Naive thymus-derived CD4-positive, alpha-beta T cell (primary cell): ENCODE data around the gene PSMD2. TPM values are rescaled to one million over a fixed set of nuclear protein-coding genes. Genes with fewer than 3 reads are reported as not detected.
A peak's percentile ranks its signal among the peaks of the same experiment; 100 is the strongest.
"Not testable (repeated sequence)": the region's sequence is repeated elsewhere in the genome, so short reads cannot be mapped to it uniquely, and the experiment has no call there.

Experiments
- ATAC-seq: fragments of 150-1000 bp; cut with Tn5 transposase; 2 replicates; pipeline ENCODE4 v1.10.0; 2021; ENCODE audit warnings: mild to moderate bottlenecking, moderate library complexity
- CTCF ChIA-PET: fragments of 350-600 bp; sonication (Branson Sonifier 250); formaldehyde crosslinking; loops from one replicate; lab custom pipeline; 2021; ENCODE audit warnings: antibody characterized with exemption; lab: Charles Lee
- POLR2A ChIA-PET: fragments of 350-600 bp; sonication (Branson Sonifier 250); formaldehyde crosslinking; loops from one replicate; lab custom pipeline; 2021; ENCODE audit warnings: antibody characterized with exemption, inconsistent platforms; lab: Charles Lee
- DNase-seq, 9 donors: peaks; one replicate each; pipeline versions ENCODE4 v3.0.0 to v3.0.0-alpha.2; 2020 to 2022; ENCODE audit warnings: mixed read lengths in 1 of 9
- H3K27ac ChIP-seq: one replicate; pipeline ENCODE4 v1.7.0; 2013; ENCODE audit warnings: mild to moderate bottlenecking, low read depth, low read length, moderate library complexity
- H3K27me3 ChIP-seq, 2 donors: one replicate each; pipeline ENCODE4 v1.7.0; 2013; ENCODE audit warnings: low read length in 2 of 2, mild to moderate bottlenecking in 2 of 2, moderate library complexity in 2 of 2; ENCODE audit not compliant: control insufficient read depth in 2 of 2, insufficient read depth in 2 of 2
- H3K36me3 ChIP-seq, 3 experiments: 1 replicate in 2 of 3; 2 replicates in 1 of 3; pipeline ENCODE4 v1.7.0; 2013; ENCODE audit warnings: low read length in 3 of 3, mild to moderate bottlenecking in 3 of 3, moderate library complexity in 1 of 3; ENCODE audit not compliant: insufficient read depth in 3 of 3, control insufficient read depth in 2 of 3
- H3K4me1 ChIP-seq, 2 donors: one replicate each; pipeline ENCODE4 v1.7.0; 2013; ENCODE audit warnings: low read length in 2 of 2, mild to moderate bottlenecking in 2 of 2, moderate library complexity in 1 of 2; ENCODE audit not compliant: control insufficient read depth in 2 of 2, insufficient read depth in 2 of 2
- H3K4me3 ChIP-seq: 2 replicates; pipeline ENCODE4 v1.7.0; 2013; ENCODE audit warnings: mild to moderate bottlenecking, low read length
- H3K9me3 ChIP-seq, 3 experiments: 1 replicate in 2 of 3; 2 replicates in 1 of 3; pipeline ENCODE4 v1.7.0; 2013; ENCODE audit warnings: low read length in 3 of 3; ENCODE audit not compliant: control insufficient read depth in 2 of 3
- H3K27ac Mint-ChIP-seq, 9 donors: one replicate each; pipeline ENCODE4 v1.8.0; 2020 to 2022; ENCODE audit warnings: mixed read lengths in 9 of 9, mild to moderate bottlenecking in 8 of 9, moderate library complexity in 5 of 9, inconsistent platforms in 2 of 9
- H3K27me3 Mint-ChIP-seq, 5 donors: one replicate each; pipeline ENCODE4 v1.8.0; 2021 to 2022; ENCODE audit warnings: mixed read lengths in 5 of 5, mild to moderate bottlenecking in 1 of 5
- H3K36me3 Mint-ChIP-seq, 5 donors: one replicate each; pipeline ENCODE4 v1.8.0; 2020 to 2022; ENCODE audit warnings: mixed read lengths in 5 of 5, mild to moderate bottlenecking in 3 of 5, inconsistent platforms in 1 of 5
- H3K4me1 Mint-ChIP-seq, 7 donors: one replicate each; pipeline ENCODE4 v1.8.0; 2020 to 2022; ENCODE audit warnings: mixed read lengths in 7 of 7, mild to moderate bottlenecking in 3 of 7, inconsistent platforms in 1 of 7
- H3K4me3 Mint-ChIP-seq, 10 donors: one replicate each; pipeline ENCODE4 v1.8.0; 2020 to 2022; ENCODE audit warnings: mild to moderate bottlenecking in 10 of 10, mixed read lengths in 10 of 10, moderate library complexity in 6 of 10, inconsistent platforms in 2 of 10
- H3K9me3 Mint-ChIP-seq, 11 donors: one replicate each; pipeline ENCODE4 v1.8.0; 2020 to 2022; ENCODE audit warnings: mixed read lengths in 11 of 11, mild to moderate bottlenecking in 4 of 11, inconsistent platforms in 1 of 11, moderate library complexity in 1 of 11
- intact Hi-C, 2 donors: fragments of 100-400 bp; cut with micrococcal nuclease; formaldehyde crosslinking; loops; one replicate each; pipeline ENCODE4 v1.15.1; 2023
- polyA plus RNA-seq, 2 donors: library from polyadenylated mRNA; unstranded; fragments of 300-500 nt; fragmentation: Illumina TruSeq; gene quantifications; one replicate each; pipeline ENCODE4 v1.2.3, GENCODE V29; 2021
- total RNA-seq, 6 experiments: library from RNA in 5 of 6; stranded (reverse) in 5 of 6; gene quantifications; 1 replicate in 5 of 6; 2 replicates in 1 of 6; pipeline ENCODE4 v1.2.3 and lab custom pipeline; 2021 to 2026

Gene PSMD2
- total and polyA plus RNA-seq, 7 experiments from 2014 or later, result 139 to 204 (median 150) TPM

- peak within 1 kb of the TSS; percentile 80 to 98 (median 88) for H3K4me3 Mint-ChIP-seq
- no peak within 1 kb of the TSS for H3K27ac ChIP-seq
- H3K9me3 Mint-ChIP-seq, result peaks cover 0 to 4% (median 0%) of the 10 kb centered on the region in 11 donors
- H3K36me3 ChIP-seq, result no peaks in the 10 kb centered on the region
- H3K4me1 Mint-ChIP-seq, result peaks cover 18 to 27% (median 21%) of the 10 kb centered on the region in 7 donors
- H3K9me3 ChIP-seq, result no peaks in the 10 kb centered on the region
- peak; percentile 62 for ATAC-seq
- DNase-seq, result peak in 2 of 9 donors; percentile 26 to 72
- intact Hi-C loops, result loop anchor here (1.0 to 5.0 kb wide), 4 partner anchors 11 to 37 kb away; partner anchors contain the start of genes PSMD2 (in 1 of the 2) and VWA5B2 (in 1 of the 2)
- peaks cover 0 to 15% (median 5%) of the 10 kb centered on the region in 5 donors for H3K36me3 Mint-ChIP-seq
- POLR2A ChIA-PET, result no interaction called here
- peaks cover 37 to 57% (median 38%) of the 10 kb centered on the region in 5 donors for H3K27me3 Mint-ChIP-seq
- peaks cover 15 to 20% of the 10 kb centered on the region in 2 donors for H3K4me1 ChIP-seq
- H3K27ac Mint-ChIP-seq, result peak within 1 kb of the TSS in 6 of 9 donors; percentile 0 to 63 (median 6)
- peaks cover 0 to 18% of the 10 kb centered on the region in 2 donors for H3K27me3 ChIP-seq
- CTCF ChIA-PET, result interaction anchor here (2.2 kb wide), 1 partner anchor 12 kb away, joined by 6 read pairs; the partner anchor contains the start of gene EEF1AKMT4
- H3K4me3 ChIP-seq, result peak within 1 kb of the TSS; percentile 35
Observed at GRCh38 chr3:184261270-184261853, 37.7 kb upstream of the PSMD2 start, which contains the start of gene CAMK2N2. TSS of gene CAMK2N2 (minus strand) at chr3:184261553. CDS start at chr3:184261285, 268 bp downstream.

- Mint-ChIP-seq H3K4me3 (peak overlapping the region; percentile 80 to 98 (median 88)), H3K27me3 (peaks cover 39 to 59% (median 43%) of the 10 kb centered on the region in 5 donors), H3K36me3 (peaks cover 1 to 15% (median 7%) of the 10 kb centered on the region in 5 donors), H3K9me3 (peaks cover 0 to 5% (median 2%) of the 10 kb centered on the region in 11 donors), H3K27ac (peak overlapping the region in 6 of 9 donors; percentile 0 to 63 (median 6)), H3K4me1 (peaks cover 18 to 27% (median 21%) of the 10 kb centered on the region in 7 donors)
- Histone ChIP-seq H3K4me1 (peaks cover 15 to 20% of the 10 kb centered on the region in 2 donors), H3K4me3 (peak overlapping the region; percentile 26), H3K36me3 (no peaks in the 10 kb centered on the region), H3K9me3 (no peaks in the 10 kb centered on the region), H3K27me3 (peaks cover 0 to 18% of the 10 kb centered on the region in 2 donors), H3K27ac (no peak overlapping the region)
- peak in 1 of 9 donors; percentile 26 for DNase-seq
- peak; percentile 18 for ATAC-seq
- intact Hi-C loops, result loop anchor here (1.0 to 5.0 kb wide), 4 partner anchors 12 to 37 kb away; partner anchors contain the start of genes PSMD2 (in 1 of the 2) and VWA5B2 (in 1 of the 2)
- ChIA-PET CTCF (interaction anchor here (0.6 to 2.2 kb wide), 2 partner anchors 12 to 173 kb away, joined by 3 to 6 read pairs; partner anchors contain the start of gene EEF1AKMT4), POLR2A (interaction anchor here (0.9 kb wide), 1 partner anchor 12 kb away, joined by 3 read pairs; no protein-coding TSS in a partner anchor)
Observed at GRCh38 chr3:184261854-184262763, 36.9 kb upstream of the PSMD2 start.

- ATAC-seq (no peak), DNase-seq (no peak)
- no peaks in the 10 kb centered on the region for H3K36me3 ChIP-seq
- ChIA-PET CTCF (interaction anchor here (0.6 kb wide), 1 partner anchor 173 kb away, joined by 3 read pairs; no protein-coding TSS in a partner anchor), POLR2A (interaction anchor here (0.9 kb wide), 1 partner anchor 13 kb away, joined by 3 read pairs; no protein-coding TSS in a partner anchor)
- peaks cover 45 to 63% (median 50%) of the 10 kb centered on the region in 5 donors for H3K27me3 Mint-ChIP-seq
- peaks cover 18 to 27% (median 21%) of the 10 kb centered on the region in 7 donors for H3K4me1 Mint-ChIP-seq
- peak overlapping the region in 8 of 10 donors; percentile 21 to 98 (median 58) for H3K4me3 Mint-ChIP-seq
- peaks cover 4 to 15% (median 6%) of the 10 kb centered on the region in 5 donors for H3K36me3 Mint-ChIP-seq
- peaks cover 0 to 10% (median 5%) of the 10 kb centered on the region in 11 donors for H3K9me3 Mint-ChIP-seq
- peaks cover 15 to 20% of the 10 kb centered on the region in 2 donors for H3K4me1 ChIP-seq
- peak overlapping the region; percentile 26 for H3K4me3 ChIP-seq
- no peak overlapping the region for H3K27ac Mint-ChIP-seq
- H3K9me3 ChIP-seq, result no peaks in the 10 kb centered on the region
- no peak overlapping the region for H3K27ac ChIP-seq
- intact Hi-C loops, result loop anchor here in 1 of 2 donors (5.0 kb wide), 1 partner anchor 35 kb away; the partner anchor contains the start of gene VWA5B2
- peaks cover 0 to 18% of the 10 kb centered on the region in 2 donors for H3K27me3 ChIP-seq
Observed at GRCh38 chr3:184262764-184263179, 36.3 kb upstream of the PSMD2 start.

- H3K9me3 ChIP-seq, H3K36me3 ChIP-seq, H3K4me3 ChIP-seq, CTCF ChIA-PET, ATAC-seq, H3K27ac Mint-ChIP-seq, DNase-seq, H3K36me3 Mint-ChIP-seq, intact Hi-C loops, H3K27ac ChIP-seq, H3K4me1 ChIP-seq, H3K4me3 Mint-ChIP-seq, H3K4me1 Mint-ChIP-seq: not testable (repeated sequence)
- POLR2A ChIA-PET, result interaction anchor here (1.4 kb wide), 1 partner anchor 11 kb away, joined by 4 read pairs; no protein-coding TSS in a partner anchor
- Mint-ChIP-seq H3K27me3 (peaks cover 41 to 57% (median 50%) of the 10 kb centered on the region in 5 donors), H3K9me3 (peaks cover 0 to 14% (median 6%) of the 10 kb centered on the region in 11 donors)
- H3K27me3 ChIP-seq, result peaks cover 0 to 15% of the 10 kb centered on the region in 2 donors
Observed at GRCh38 chr3:184267249-184267648, 31.8 kb upstream of the PSMD2 start.

GRCh38 chr3:184272269-184272668 is 26.8 kb upstream of the PSMD2 start:
- Mint-ChIP-seq H3K9me3 (peaks cover 0 to 12% (median 3%) of the 10 kb centered on the region in 11 donors), H3K27ac (no peak overlapping the region), H3K4me3 (no peak overlapping the region), H3K27me3 (peaks cover 36 to 62% (median 46%) of the 10 kb centered on the region in 5 donors), H3K4me1 (peaks cover 0 to 8% (median 3%) of the 10 kb centered on the region in 7 donors), H3K36me3 (peaks cover 0 to 3% (median 0%) of the 10 kb centered on the region in 5 donors)
- DNase-seq (no peak), ATAC-seq (no peak)
- CTCF ChIA-PET, result interaction anchor here (0.6 kb wide), 1 partner anchor 689 kb away, joined by 4 read pairs; no protein-coding TSS in a partner anchor
- H3K4me1 ChIP-seq, result no peaks in the 10 kb centered on the region
- no peaks in the 10 kb centered on the region for H3K9me3 ChIP-seq
- POLR2A ChIA-PET, result no interaction called here
- intact Hi-C loops, result no loop called here
- no peaks in the 10 kb centered on the region for H3K36me3 ChIP-seq
- H3K27me3 ChIP-seq, result no peaks in the 10 kb centered on the region
- H3K27ac ChIP-seq, result no peak overlapping the region
- H3K4me3 ChIP-seq, result no peak overlapping the region

- peak overlapping the region in 6 of 10 donors; percentile 2 to 69 (median 36) for H3K4me3 Mint-ChIP-seq
- POLR2A ChIA-PET, result no interaction called here
Observed at GRCh38 chr3:184275381-184275701, 23.7 kb upstream of the PSMD2 start.

More at GRCh38 chr3:184275381-184275701, 23.7 kb upstream of the PSMD2 start:
- H3K36me3 ChIP-seq, result no peaks in the 10 kb centered on the region
- no peaks in the 10 kb centered on the region for H3K36me3 Mint-ChIP-seq
- intact Hi-C loops, result no loop called here
- no peak overlapping the region for H3K27ac ChIP-seq
- no peaks in the 10 kb centered on the region for H3K9me3 ChIP-seq
- H3K4me1 Mint-ChIP-seq, result peaks cover 0 to 8% (median 3%) of the 10 kb centered on the region in 7 donors
- H3K9me3 Mint-ChIP-seq, result peaks cover 0 to 6% (median 0%) of the 10 kb centered on the region in 11 donors
- no peak for DNase-seq
- peaks cover 38 to 62% (median 46%) of the 10 kb centered on the region in 5 donors for H3K27me3 Mint-ChIP-seq
- H3K4me3 ChIP-seq, result no peak overlapping the region
- no peaks in the 10 kb centered on the region for H3K4me1 ChIP-seq
- CTCF ChIA-PET, result no interaction called here
- H3K27me3 ChIP-seq, result peaks cover 0 to 3% of the 10 kb centered on the region in 2 donors
- no peak for ATAC-seq
- no peak overlapping the region for H3K27ac Mint-ChIP-seq
